Measurements from ENCODE around the gene PUS1. TPM values are rescaled to one million over a fixed set of nuclear protein-coding genes. Genes with fewer than 3 reads are reported as not detected.

PUS1 gene
- total RNA-seq, 2 donors from 2014 or later, result 37.3 to 53.4 TPM

DNA sequence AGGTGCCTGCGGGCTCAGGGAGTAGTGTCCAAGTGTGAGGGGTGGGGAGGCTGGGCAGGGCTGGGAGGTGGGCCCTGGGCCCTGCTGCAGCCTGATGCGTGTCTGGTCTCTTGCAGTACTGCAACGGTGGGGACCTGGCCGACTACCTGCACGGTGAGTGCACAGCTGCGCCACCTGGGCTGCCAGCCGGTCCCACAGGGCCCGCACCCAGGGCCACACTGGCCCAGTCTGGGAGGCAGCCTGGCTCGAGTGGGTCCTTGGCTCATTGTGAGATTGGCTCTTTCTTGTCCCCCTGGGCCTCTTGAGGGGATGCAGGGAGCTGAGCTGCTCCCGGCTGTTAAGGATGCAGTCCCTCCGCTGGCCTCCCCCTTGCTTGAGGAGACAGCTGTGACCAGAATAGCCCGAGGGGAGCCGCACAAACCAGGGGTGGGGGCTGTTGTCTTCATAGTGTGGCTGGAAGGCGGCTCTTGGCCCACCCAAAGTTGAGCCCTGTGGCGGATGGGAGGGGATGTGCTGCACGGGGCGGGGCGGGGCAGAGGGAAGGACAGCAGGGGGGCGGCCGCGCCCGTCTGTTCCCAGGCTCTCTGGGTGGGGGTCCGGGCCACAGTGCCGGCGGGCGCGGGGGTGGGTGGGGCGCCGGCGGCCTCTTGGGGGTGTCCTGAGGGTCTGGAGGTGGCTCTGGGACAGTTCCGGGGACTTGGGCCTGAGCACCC lies 21.5 kb upstream of the PUS1 start:
- no peaks in the 10 kb centered on the region for H3K9me3 Mint-ChIP-seq
- no peak overlapping the region for H3K4me3 Mint-ChIP-seq
- no peak for ATAC-seq (replicated peaks in 1 of 2)

DNA sequence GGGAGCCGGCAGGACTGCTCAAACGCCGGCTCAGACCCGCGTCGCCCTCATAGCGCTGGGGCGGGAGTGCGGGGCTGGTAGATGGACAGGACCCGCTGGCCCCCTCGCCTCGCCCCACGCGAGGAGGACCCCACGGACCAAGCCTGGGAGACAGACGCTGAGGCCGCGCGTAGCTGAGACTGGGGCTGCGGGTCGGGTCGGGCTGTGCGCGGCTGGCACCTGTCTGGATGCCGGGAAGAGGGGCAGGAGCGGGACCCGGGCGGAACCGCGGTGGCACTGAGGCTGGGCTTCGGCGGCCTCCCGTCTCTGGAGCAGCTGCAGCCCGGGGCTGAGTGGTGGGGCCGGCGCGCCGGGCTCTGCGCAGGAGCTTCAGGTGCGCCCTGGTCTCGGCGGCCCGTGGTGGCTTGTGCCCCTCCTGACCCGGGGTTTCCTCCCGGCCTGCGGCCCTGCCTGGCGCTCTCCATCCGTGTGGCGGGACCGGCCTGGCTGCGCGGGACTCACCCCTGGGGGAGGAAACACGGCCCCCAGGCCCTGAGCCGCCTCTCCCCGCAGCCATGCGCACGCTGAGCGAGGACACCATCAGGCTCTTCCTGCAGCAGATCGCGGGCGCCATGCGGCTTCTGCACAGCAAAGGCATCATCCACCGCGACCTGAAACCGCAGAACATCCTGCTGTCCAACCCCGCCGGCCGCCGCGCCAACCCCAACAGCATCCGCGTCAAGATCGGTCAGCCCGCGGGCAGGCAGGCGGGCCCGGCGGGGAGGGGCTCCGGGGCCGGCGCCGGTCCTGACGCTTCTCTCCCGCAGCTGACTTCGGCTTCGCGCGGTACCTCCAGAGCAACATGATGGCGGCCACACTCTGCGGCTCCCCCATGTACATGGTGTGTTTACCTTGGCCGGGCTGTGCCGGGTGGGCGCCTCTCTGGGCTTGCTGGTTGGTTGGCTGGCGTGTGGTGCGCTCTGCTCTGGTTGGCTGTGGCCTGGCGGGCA lies 20.7 kb upstream of the PUS1 start:
- Mint-ChIP-seq H3K27ac (no peak overlapping the region), H3K9me3 (no peaks in the 10 kb centered on the region)

More for the DNA sequence above, 21.5 kb upstream of the PUS1 start:
- Mint-ChIP-seq H3K27me3 (ENCODE audit: low read depth) (no peaks in the 10 kb centered on the region), H3K36me3 (ENCODE audit: insufficient read depth in 2 of 2) (no peaks in the 10 kb centered on the region), H3K27ac (no peak overlapping the region), H3K4me1 (ENCODE audit: low read depth) (peaks cover 4% of the 10 kb centered on the region)
- no peak for DNase-seq

DNA sequence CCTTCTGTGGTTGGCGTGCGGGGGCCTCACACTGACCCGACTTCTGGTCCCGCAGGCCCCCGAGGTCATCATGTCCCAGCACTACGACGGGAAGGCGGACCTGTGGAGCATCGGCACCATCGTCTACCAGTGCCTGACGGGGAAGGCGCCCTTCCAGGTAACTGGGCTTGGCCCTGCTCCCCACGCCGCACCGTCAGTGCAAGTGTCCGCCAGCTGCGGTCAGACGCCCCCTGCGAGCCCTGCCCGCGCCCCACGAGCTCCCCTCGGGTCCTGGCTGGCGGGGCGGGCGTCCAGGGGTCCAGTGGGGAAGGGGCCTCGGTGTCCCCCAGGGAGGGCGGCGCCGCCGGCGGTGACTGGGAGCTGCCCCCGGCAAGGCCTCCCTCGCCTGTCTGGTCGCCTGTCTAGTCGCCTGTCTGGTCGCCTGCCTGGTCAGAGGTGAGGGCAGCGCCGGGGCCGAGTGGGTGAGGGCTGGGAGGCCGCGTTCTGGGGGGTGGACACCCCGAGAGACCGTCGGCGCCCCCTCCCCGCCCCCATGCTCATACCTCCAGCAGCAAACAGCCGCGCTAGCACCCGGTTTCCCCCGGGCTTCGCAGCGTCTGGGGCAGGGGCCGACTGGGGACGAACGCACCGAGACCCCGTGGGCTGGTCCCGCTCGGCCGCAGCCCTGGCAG lies 19.9 kb upstream of the PUS1 start:
- no peak overlapping the region for H3K4me3 Mint-ChIP-seq
- H3K4me1 Mint-ChIP-seq (ENCODE audit: low read depth), result peaks cover 4% of the 10 kb centered on the region
- DNase-seq (no peak), ATAC-seq (replicated peaks in 1 of 2) (no peak)
- no peak overlapping the region for H3K27ac Mint-ChIP-seq
- no peaks in the 10 kb centered on the region for H3K9me3 Mint-ChIP-seq
- no peaks in the 10 kb centered on the region for H3K27me3 Mint-ChIP-seq (ENCODE audit: low read depth)
- H3K36me3 Mint-ChIP-seq (ENCODE audit: insufficient read depth in 2 of 2), result no peaks in the 10 kb centered on the region

More for the DNA sequence above, 20.7 kb upstream of the PUS1 start:
- peaks cover 4% of the 10 kb centered on the region for H3K4me1 Mint-ChIP-seq (ENCODE audit: low read depth)
- no peak for ATAC-seq (replicated peaks in 1 of 2)
- no peaks in the 10 kb centered on the region for H3K36me3 Mint-ChIP-seq (ENCODE audit: insufficient read depth in 2 of 2)
- no peak for DNase-seq
- H3K4me3 Mint-ChIP-seq, result no peak overlapping the region
- no peaks in the 10 kb centered on the region for H3K27me3 Mint-ChIP-seq (ENCODE audit: low read depth)

DNA sequence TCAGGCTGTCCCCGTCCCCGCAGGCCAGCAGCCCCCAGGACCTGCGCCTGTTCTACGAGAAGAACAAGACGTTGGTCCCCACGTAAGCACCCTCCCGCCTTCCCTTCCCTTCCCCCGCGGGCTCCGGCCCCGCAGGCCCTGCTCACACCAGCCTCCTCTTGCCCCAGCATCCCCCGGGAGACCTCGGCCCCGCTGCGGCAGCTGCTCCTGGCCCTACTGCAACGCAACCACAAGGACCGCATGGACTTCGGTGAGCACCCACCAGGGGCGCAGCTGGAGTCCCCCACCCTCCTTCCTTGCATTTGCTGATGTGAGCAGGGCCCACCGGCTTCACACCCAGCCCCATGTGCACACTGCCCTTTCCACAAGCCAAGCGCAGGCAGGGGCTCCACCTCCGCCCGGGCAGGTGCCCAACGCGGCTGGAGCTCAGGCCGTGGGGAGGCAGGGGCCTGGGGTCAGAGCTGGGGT lies 19.3 kb upstream of the PUS1 start:
- DNase-seq (no peak), ATAC-seq (replicated peaks in 1 of 2) (no peak)
- no peak overlapping the region for H3K27ac Mint-ChIP-seq
- no peak overlapping the region for H3K4me3 Mint-ChIP-seq
- no peaks in the 10 kb centered on the region for H3K36me3 Mint-ChIP-seq (ENCODE audit: insufficient read depth in 2 of 2)
- no peaks in the 10 kb centered on the region for H3K27me3 Mint-ChIP-seq (ENCODE audit: low read depth)
- H3K9me3 Mint-ChIP-seq, result no peaks in the 10 kb centered on the region
- no peaks in the 10 kb centered on the region for H3K4me1 Mint-ChIP-seq (ENCODE audit: low read depth)

DNA sequence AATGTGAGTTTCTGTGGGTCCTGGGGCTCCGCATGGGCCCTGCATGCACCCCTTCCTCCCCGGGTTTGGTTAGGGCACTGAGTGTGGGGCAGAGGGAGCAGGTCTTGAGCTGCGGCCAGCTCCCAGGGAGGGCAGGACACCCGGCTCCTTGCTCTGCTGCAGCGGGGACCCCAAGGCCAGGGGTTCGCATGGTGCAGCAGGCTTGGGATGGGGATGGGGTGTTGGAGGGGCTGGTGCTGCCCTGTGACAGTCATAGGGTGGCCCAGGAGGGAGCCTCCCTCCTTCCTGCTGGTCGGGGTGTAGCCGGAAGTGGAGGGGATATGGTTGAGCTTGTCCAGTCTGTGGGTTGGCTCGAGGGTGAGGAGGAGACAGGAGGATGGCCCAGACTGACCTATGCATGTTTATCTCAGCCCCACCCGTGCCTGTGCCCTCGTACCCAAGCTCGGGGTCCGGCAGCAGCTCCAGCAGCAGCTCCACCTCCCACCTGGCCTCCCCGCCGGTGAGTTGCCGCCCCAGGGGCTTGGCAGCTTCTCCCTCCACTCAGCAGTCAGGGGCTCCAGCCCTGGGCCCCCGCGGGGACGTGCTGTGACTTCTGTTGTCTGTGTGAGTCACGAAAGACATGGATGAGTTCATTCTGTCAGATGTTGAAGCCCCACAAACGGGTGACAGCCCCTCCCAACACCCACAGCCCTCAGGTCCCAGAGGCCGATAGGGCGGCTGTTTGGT lies 18.6 kb upstream of the PUS1 start:
- ATAC-seq (replicated peaks in 1 of 2) (no peak), DNase-seq (no peak)
- Mint-ChIP-seq H3K36me3 (ENCODE audit: insufficient read depth in 2 of 2) (no peaks in the 10 kb centered on the region), H3K9me3 (no peaks in the 10 kb centered on the region), H3K4me3 (no peak overlapping the region), H3K27me3 (ENCODE audit: low read depth) (no peaks in the 10 kb centered on the region), H3K4me1 (ENCODE audit: low read depth) (no peaks in the 10 kb centered on the region), H3K27ac (no peak overlapping the region)

DNA sequence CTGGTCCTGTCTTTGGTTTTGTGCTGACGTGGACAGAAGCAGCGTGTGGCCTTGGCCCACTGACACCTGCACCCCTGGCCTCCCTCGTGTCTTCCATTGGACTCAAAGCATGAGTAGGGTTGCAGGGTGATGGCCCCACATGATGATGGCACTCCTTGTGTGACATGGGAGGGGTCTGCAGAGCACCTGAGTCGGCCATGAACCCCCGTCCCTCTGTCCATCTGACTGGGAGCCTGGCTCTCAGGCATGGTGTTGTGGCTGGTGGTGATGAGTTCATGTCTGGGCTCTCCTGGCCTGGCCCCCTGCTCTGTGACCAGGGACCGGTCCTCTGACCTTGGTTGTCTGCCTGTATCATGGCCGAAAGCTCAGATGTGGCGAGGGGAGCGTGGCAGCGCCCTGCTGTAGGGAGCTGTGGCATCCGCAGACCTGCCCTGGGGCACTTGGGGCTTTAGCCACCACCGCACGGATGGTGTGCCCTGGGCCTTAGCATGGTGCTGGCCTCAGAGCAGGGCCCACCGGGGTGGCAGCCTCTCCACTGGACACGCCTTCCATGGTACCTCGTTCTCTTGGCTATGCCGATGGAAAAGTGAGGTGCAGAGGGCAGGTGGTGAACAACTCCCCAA lies 17.9 kb upstream of the PUS1 start:
- Mint-ChIP-seq H3K4me1 (ENCODE audit: low read depth) (no peaks in the 10 kb centered on the region), H3K4me3 (no peak overlapping the region), H3K27me3 (ENCODE audit: low read depth) (no peaks in the 10 kb centered on the region), H3K27ac (no peak overlapping the region), H3K36me3 (ENCODE audit: insufficient read depth in 2 of 2) (no peaks in the 10 kb centered on the region), H3K9me3 (no peaks in the 10 kb centered on the region)
- ATAC-seq (replicated peaks in 1 of 2) (no peak), DNase-seq (no peak)

DNA sequence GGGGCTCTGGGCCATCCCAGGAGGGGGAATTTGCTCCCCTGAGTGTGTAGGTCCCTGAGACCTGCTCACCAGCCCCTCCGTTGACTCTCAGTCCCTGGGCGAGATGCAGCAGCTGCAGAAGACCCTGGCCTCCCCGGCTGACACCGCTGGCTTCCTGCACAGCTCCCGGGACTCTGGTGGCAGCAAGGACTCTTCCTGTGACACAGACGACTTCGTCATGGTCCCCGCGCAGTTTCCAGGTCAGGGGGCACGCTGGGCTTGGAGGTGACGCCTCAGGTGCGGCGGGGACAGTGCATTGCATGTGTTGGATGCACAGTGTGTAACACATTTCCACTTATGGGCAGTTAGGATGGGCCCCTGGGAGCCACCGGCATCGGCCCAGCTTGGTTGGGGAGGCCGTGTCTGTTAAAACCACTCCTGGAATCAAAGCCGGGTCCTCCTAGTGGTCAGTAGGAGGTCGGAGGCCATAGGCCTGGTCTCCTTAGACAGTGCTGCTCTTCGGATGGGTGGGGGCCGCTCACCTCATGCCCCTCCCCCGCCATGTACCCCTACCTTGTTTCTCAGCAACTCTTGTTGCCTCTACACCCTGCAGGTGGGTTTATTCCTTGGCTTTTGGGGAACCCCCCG lies 17.1 kb upstream of the PUS1 start:
- DNase-seq, result no peak
- no peaks in the 10 kb centered on the region for H3K9me3 Mint-ChIP-seq
- no peak overlapping the region for H3K27ac Mint-ChIP-seq
- no peak overlapping the region for H3K4me3 Mint-ChIP-seq
- no peak for ATAC-seq (replicated peaks in 1 of 2)
- no peaks in the 10 kb centered on the region for H3K27me3 Mint-ChIP-seq (ENCODE audit: low read depth)
- no peaks in the 10 kb centered on the region for H3K4me1 Mint-ChIP-seq (ENCODE audit: low read depth)
- no peaks in the 10 kb centered on the region for H3K36me3 Mint-ChIP-seq (ENCODE audit: insufficient read depth in 2 of 2)

DNA sequence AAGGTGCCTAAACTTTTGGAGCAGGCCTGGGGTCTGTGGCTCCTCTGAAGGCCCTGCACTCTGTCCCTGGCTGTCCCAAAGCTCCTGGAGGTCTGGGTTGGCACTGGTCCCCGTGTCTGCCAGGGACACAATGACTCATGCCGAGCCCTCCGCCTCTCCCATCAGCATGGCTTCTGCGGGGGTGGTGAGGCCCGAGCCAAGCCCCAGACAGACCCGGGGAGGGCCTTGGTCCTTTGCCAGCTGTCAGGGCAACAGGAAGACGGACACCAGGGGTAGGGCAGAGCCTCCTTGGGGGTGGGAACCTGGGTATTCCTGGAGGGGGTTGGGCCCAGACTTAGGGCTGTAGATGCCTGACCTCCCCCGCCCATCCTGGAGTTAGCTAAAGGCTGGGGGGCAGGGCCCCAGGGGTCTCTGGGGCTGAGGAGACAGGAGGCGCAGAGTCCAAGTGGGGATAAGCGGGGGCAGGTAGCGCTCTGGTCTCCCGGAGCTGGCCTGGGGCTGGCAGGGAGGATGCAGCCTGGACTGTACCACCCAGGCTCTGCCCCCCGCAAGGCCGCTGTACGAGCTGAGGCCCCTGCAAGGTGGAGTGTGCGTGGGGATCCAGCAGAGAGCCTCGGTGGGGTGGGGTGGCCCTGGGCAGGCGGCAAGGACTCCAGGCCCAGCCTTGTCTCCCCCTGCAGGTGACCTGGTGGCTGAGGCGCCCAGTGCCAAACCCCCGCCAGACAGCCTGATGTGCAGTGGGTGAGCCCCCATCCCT lies 16.4 kb upstream of the PUS1 start:
- Mint-ChIP-seq H3K36me3 (ENCODE audit: insufficient read depth in 2 of 2) (no peaks in the 10 kb centered on the region), H3K4me1 (ENCODE audit: low read depth) (no peaks in the 10 kb centered on the region), H3K4me3 (no peak overlapping the region), H3K9me3 (no peaks in the 10 kb centered on the region), H3K27ac (no peak overlapping the region), H3K27me3 (ENCODE audit: low read depth) (no peaks in the 10 kb centered on the region)
- ATAC-seq (replicated peaks in 1 of 2), result no peak
- DNase-seq, result no peak

DNA sequence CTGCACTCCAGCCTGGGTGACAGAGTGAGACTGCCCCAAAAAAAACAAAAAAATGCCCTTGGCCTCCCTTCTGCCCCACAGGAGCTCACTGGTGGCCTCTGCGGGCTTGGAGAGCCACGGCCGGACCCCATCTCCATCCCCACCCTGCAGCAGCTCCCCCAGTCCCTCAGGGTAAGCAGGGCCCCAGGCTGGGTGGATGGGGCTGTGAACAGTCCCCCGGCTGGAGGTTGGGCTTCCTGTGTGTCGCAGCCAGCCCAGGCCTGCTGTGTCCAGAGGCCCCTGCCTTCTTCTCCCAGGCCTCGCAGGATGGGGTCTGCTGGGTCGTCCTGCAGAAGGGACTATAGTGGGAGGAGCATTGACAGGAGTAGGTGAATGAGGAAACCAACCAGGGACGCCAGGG lies 15.4 kb upstream of the PUS1 start:
- DNase-seq (no peak), ATAC-seq (replicated peaks in 1 of 2) (no peak)
- H3K4me1 Mint-ChIP-seq (ENCODE audit: low read depth), result no peaks in the 10 kb centered on the region
- no peak overlapping the region for H3K4me3 Mint-ChIP-seq
- H3K27ac Mint-ChIP-seq, result no peak overlapping the region
- no peaks in the 10 kb centered on the region for H3K27me3 Mint-ChIP-seq (ENCODE audit: low read depth)
- H3K9me3 Mint-ChIP-seq, result no peaks in the 10 kb centered on the region
- no peaks in the 10 kb centered on the region for H3K36me3 Mint-ChIP-seq (ENCODE audit: insufficient read depth in 2 of 2)

DNA sequence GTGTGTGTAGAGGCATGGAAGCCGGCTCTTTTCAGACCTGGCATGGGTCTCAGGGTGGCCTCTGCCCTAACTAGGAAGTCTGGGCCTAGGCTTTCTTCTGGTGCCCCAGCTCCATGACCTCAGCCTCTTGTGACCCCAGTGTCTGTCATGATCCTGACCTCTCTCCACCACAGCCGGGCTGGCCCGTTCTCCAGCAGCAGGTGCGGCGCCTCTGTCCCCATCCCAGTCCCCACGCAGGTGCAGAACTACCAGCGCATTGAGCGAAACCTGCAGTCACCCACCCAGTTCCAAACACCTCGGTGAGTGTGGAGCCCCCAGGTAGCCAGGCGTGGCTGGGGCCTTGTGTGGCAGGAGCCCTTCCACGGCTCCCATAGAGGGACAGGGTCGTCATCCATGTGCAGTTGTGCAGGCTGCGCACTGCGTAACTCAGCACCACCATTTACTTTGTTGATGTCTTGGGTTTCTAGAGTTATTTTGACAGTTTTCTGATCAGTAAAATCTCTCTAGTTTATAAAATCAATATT lies 14.8 kb upstream of the PUS1 start:
- DNase-seq (no peak), ATAC-seq (replicated peaks in 1 of 2) (no peak)
- Mint-ChIP-seq H3K27ac (no peak overlapping the region), H3K36me3 (ENCODE audit: insufficient read depth in 2 of 2) (no peaks in the 10 kb centered on the region), H3K4me1 (ENCODE audit: low read depth) (no peaks in the 10 kb centered on the region), H3K27me3 (ENCODE audit: low read depth) (no peaks in the 10 kb centered on the region), H3K4me3 (no peak overlapping the region), H3K9me3 (no peaks in the 10 kb centered on the region)

DNA sequence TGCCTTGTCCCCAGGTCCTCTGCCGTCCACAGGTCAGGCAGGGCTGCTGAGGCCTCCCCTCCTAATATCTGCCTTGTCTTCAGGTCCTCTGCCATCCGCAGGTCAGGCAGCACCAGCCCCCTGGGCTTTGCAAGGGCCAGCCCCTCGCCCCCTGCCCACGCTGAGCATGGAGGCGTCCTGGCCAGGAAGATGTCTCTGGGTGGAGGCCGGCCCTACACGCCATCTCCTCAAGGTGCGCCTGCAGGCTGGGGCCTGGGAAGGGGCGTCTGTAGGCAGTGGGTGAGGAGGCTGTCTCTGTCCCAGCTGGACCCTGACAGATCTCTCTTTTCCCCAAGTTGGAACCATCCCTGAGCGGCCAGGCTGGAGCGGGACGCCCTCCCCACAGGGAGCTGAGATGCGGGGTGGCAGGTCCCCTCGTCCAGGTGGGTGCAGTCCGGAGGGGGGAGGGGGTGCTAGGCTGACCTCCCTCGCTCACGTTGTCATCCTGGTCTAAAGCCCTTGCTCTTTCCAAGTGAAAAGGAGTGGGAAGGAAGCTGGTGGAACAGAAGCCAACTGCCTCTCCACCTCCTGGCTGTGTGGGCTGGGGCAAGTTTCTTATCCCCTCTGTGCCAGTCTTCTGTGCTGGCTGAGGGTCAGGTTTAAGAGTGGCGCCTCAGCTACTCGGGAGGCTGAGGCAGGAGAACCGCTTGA lies 13.9 kb upstream of the PUS1 start:
- ATAC-seq (replicated peaks in 1 of 2), result no peak
- Mint-ChIP-seq H3K4me3 (no peak overlapping the region), H3K4me1 (ENCODE audit: low read depth) (no peaks in the 10 kb centered on the region), H3K27ac (no peak overlapping the region), H3K9me3 (no peaks in the 10 kb centered on the region), H3K36me3 (ENCODE audit: insufficient read depth in 2 of 2) (no peaks in the 10 kb centered on the region), H3K27me3 (ENCODE audit: low read depth) (no peaks in the 10 kb centered on the region)
- DNase-seq, result no peak
